Left lung (tissue), 10 donors: ENCODE measurements around the gene CHCHD1. TPM values are rescaled to one million over a fixed set of nuclear protein-coding genes. Genes with fewer than 3 reads are reported as not detected.

ENCODE experiments used
- ATAC-seq: fragments of 200-7000 bp; cut with Tn5 transposase; one replicate; pipeline ENCODE4 v1.9.1; 2020; ENCODE audit warnings: moderate library complexity
- DNase-seq, 4 donors: peaks; one replicate each; pipeline ENCODE4 v3.0.0-alpha.2; 2013 to 2020
- H3K27ac ChIP-seq, 2 donors: fragments of 200-600 bp; sonication (generic) in 1 of 2; one replicate each; pipeline versions ENCODE4 v1.5.0 to v1.8.0; 2020 to 2021
- H3K27me3 ChIP-seq, 2 donors: fragments of 200-600 bp; sonication (generic) in 1 of 2; one replicate each; pipeline versions ENCODE4 v1.5.0 to v1.8.0; 2020 to 2021
- H3K36me3 ChIP-seq, 2 donors: fragments of 200-600 bp; sonication (generic) in 1 of 2; one replicate each; pipeline versions ENCODE4 v1.5.0 to v1.8.0; 2020 to 2021
- H3K4me1 ChIP-seq, 2 donors: fragments of 200-600 bp; one replicate each; pipeline ENCODE4 v1.8.0; 2021
- H3K4me3 ChIP-seq, 2 donors: fragments of 200-600 bp; sonication (generic) in 1 of 2; one replicate each; pipeline versions ENCODE4 v1.5.0 to v1.8.0; 2020 to 2021; ENCODE audit warnings: mild to moderate bottlenecking in 1 of 2
- H3K9me3 ChIP-seq, 2 donors: fragments of 200-600 bp; sonication (generic) in 1 of 2; one replicate each; pipeline versions ENCODE4 v1.5.0 to v1.8.0; 2020 to 2021
- CTCF ChIP-seq, 2 donors: fragments of 200-600 bp; sonication (generic) in 1 of 2; IDR thresholded peaks; one replicate each; pipeline versions ENCODE4 v1.5.0 to v1.8.0; 2021; ENCODE audit warnings: antibody characterized with exemption in 2 of 2
- intact Hi-C, 2 donors: fragments of 100-400 bp; cut with DNase I; formaldehyde crosslinking; loops; one replicate each; pipeline versions ENCODE4 v1.11.2 to v1.14.2; 2022
- polyA plus RNA-seq, 6 donors: library from polyadenylated mRNA; unstranded; fragments of 120-200 nt; gene quantifications; one replicate each; pipeline ENCODE4 v1.2.1, GENCODE V29; 2013; ENCODE audit not compliant: insufficient read length in 6 of 6
- total RNA-seq, 2 donors: library from RNA; stranded (reverse); fragmentation: NEBNext Ultra II Directional; extraction: Animal tissue kit (Norgen Biotek cat#: 25700); gene quantifications; one replicate each; pipeline ENCODE4 v1.2.1, GENCODE V29; 2021
- donor health status: DM: no; HTN: yes; CAD: no.
- donor health status: DM: no; HTN: no; CAD: no.

The CHCHD1 gene
- total and polyA plus RNA-seq, 8 donors: 24.8 to 41.5 (median 37.5) TPM

DNA sequence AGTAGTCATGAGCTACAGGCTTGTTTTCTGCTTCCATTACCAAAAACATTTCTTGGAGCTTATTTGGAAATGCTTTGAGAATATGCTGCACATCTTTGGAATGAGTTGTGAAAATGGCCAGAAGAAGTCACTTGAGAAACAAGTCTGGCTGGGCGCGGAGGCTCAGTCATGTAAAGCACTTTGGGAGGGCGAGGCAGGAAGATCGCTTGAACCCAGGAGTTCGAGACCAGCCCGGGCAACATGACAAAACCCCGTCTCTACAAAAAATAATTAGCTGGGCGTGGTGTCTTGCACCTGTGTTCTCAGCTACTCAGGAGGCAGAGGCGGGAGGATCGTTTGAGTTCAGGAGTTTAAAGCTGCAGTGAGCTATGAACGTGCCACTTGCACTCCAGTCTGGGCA lies 882 bp upstream of the CHCHD1 start:
- peak overlapping the region; percentile 78 to 90 for H3K4me3 ChIP-seq
- ATAC-seq: no peak
- H3K9me3 ChIP-seq: no peaks in the 10 kb centered on the region
- no peaks in the 10 kb centered on the region for H3K27me3 ChIP-seq
- peak overlapping the region; percentile 84 to 93 for H3K27ac ChIP-seq
- intact Hi-C loops: no loop called here
- peaks cover 0 to 41% of the 10 kb centered on the region in 2 donors for H3K36me3 ChIP-seq
- H3K4me1 ChIP-seq: peaks cover 10 to 55% of the 10 kb centered on the region in 2 donors
- DNase-seq: no peak
- TF ChIP-seq CTCF (IDR thresholded peaks at IDR 0.05): no peak

GRCh38 chr10:73781548-73781878 lies 335 bp upstream of the CHCHD1 start:
- no peak for TF ChIP-seq CTCF (IDR thresholded peaks at IDR 0.05)
- H3K36me3 ChIP-seq: peaks cover 0 to 35% of the 10 kb centered on the region in 2 donors
- H3K27ac ChIP-seq: peak overlapping the region; percentile 84 to 93
- peaks cover 13 to 54% of the 10 kb centered on the region in 2 donors for H3K4me1 ChIP-seq
- DNase-seq (no peak), ATAC-seq (peak; percentile 11)
- intact Hi-C loops: no loop called here
- H3K4me3 ChIP-seq: peak overlapping the region; percentile 78 to 90
- no peaks in the 10 kb centered on the region for H3K9me3 ChIP-seq
- no peaks in the 10 kb centered on the region for H3K27me3 ChIP-seq

DNA sequence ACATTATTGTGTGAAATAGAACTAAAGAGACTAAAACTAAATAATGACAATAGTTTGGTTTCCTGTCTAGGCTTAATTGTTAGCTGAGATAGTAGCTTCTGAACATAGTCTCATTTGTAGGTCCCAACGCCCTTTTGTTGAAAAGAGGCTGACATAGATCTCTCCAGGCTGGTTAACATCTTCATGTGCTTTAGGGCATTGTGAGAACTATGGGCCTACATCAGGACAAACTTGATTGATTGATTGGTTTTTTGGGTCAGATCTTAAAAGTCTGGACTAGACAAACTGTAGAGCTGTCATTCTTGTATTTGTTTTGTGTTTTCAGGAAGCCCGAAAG lies 869 bp downstream of the CHCHD1 start:
- Histone ChIP-seq H3K27me3 (no peaks in the 10 kb centered on the region), H3K4me1 (peaks cover 25 to 57% of the 10 kb centered on the region in 2 donors), H3K36me3 (peaks cover 0 to 23% of the 10 kb centered on the region in 2 donors), H3K27ac (peak overlapping the region in 1 of 2 donors; percentile 93), H3K4me3 (peak overlapping the region; percentile 78 to 90), H3K9me3 (no peaks in the 10 kb centered on the region)
- no peak for TF ChIP-seq CTCF (IDR thresholded peaks at IDR 0.05)
- DNase-seq (no peak), ATAC-seq (no peak)
- intact Hi-C loops: no loop called here

DNA sequence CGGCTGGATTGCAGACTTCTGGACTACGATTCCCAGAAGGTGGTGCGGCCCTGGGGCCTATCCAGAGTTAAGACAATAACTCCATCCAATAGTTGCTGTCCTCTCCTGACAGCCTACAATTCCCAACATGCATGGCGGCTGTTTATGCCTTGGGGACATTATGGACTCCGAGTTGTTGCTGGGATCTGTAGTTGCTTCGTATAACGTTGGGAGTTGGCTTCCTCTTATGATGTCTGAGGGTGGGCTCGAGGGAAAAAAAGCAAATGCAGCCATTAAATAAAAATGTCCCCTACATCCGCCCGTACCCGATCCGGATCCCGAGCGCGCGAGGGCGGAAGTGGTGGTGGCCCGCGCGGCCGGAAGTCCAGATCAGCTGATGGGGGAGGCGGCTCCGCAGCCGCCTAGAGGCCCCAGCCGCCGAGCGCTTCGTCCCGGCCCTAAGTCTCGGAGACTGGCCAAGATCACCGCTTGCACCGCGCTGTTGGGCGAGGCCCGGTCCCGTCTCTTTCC lies 3.4 kb downstream of the CHCHD1 start, which contains the start of gene ZSWIM8:
Gene ZSWIM8 (plus strand): TSS at position 396 of the 510 bp plus-strand sequence. CDS start 273 bp downstream, outside the sequence.
- Histone ChIP-seq H3K9me3 (no peaks in the 10 kb centered on the region), H3K36me3 (peaks cover 0 to 17% of the 10 kb centered on the region in 2 donors), H3K4me1 (peaks cover 27 to 66% of the 10 kb centered on the region in 2 donors), H3K4me3 (peak within 1 kb of the TSS; percentile 77 to 94), H3K27me3 (no peaks in the 10 kb centered on the region), H3K27ac (peak within 1 kb of the TSS; percentile 87 to 94)
- intact Hi-C loops: no loop called here
- no peak for TF ChIP-seq CTCF (IDR thresholded peaks at IDR 0.05)
- DNase-seq (peak; percentile 89 to 95 (median 94)), ATAC-seq (peak; percentile 90)

GRCh38 chr10:73785721-73786511 lies 4.1 kb downstream of the CHCHD1 start:
- Histone ChIP-seq H3K36me3 (peaks cover 0 to 24% of the 10 kb centered on the region in 2 donors), H3K27ac (peak overlapping the region; percentile 87 to 94), H3K4me1 (peaks cover 23 to 60% of the 10 kb centered on the region in 2 donors), H3K9me3 (no peaks in the 10 kb centered on the region), H3K27me3 (no peaks in the 10 kb centered on the region), H3K4me3 (peak overlapping the region; percentile 77 to 94)
- ATAC-seq (peak; percentile 31), DNase-seq (peak in 2 of 4 donors; percentile 52 to 55)
- TF ChIP-seq CTCF (IDR thresholded peaks at IDR 0.05): no peak
- intact Hi-C loops: no loop called here
